K562 treated with DMSO at 1 percent for 24 hours (cell line): Measurements from ENCODE around the gene SYT15B. TPM values are rescaled to one million over a fixed set of nuclear protein-coding genes. Genes with fewer than 3 reads are reported as not detected.

Experiments used
- total RNA-seq: library from RNA; unstranded; fragments of 300-600 nt; gene quantifications from 2 replicates; pipeline ENCODE4 v1.2.3, GENCODE V29; 2022; ENCODE audit warnings: low read depth; ENCODE audit not compliant: insufficient read depth

SYT15B gene
- total RNA-seq = not detected in 2 replicates

GRCh38 chr10:47763554-47764175 lies at the start of gene SYT15B:
Gene SYT15B (minus strand): TSS chr10:47763592. CDS start chr10:47762640, 952 bp downstream.

Other genes with a start within 250 kb of the SYT15B start
- gene AGAP9, start 240.0 kb downstream of the SYT15B start, total RNA-seq = 3.8 and 4.4 TPM in 2 replicates
- gene NPY4R2, start 155.1 kb upstream of the SYT15B start, total RNA-seq = not detected in 2 replicates
- not detected in 2 replicates for gene FAM25C, start 236.2 kb upstream of the SYT15B start, total RNA-seq